Osteocyte (in vitro differentiated cells): ENCODE data around the gene FCRL5. TPM values are rescaled to one million over a fixed set of nuclear protein-coding genes. Genes with fewer than 3 reads are reported as not detected.
A peak's percentile ranks its signal among the peaks of the same experiment; 100 is the strongest.

Experiments used
- DNase-seq: peaks from one replicate; pipeline ENCODE4 v3.0.0; 2021; ENCODE audit warnings: mixed read lengths; ENCODE audit not compliant: unreplicated experiment; ENCODE audit errors: extremely low spot score
- H3K27ac Mint-ChIP-seq: one replicate; pipeline ENCODE4 v1.8.0; 2021; ENCODE audit warnings: mild to moderate bottlenecking, mixed read lengths; ENCODE audit not compliant: unreplicated experiment
- H3K27me3 Mint-ChIP-seq: one replicate; pipeline ENCODE4 v1.8.0; 2021; ENCODE audit warnings: mixed read lengths; ENCODE audit not compliant: unreplicated experiment
- H3K36me3 Mint-ChIP-seq: one replicate; pipeline ENCODE4 v1.8.0; 2021; ENCODE audit warnings: mixed read lengths; ENCODE audit not compliant: unreplicated experiment
- H3K4me1 Mint-ChIP-seq: one replicate; pipeline ENCODE4 v1.8.0; 2021; ENCODE audit warnings: mixed read lengths; ENCODE audit not compliant: unreplicated experiment
- H3K4me3 Mint-ChIP-seq: one replicate; pipeline ENCODE4 v1.8.0; 2021; ENCODE audit warnings: mild to moderate bottlenecking, moderate library complexity, mixed read lengths; ENCODE audit not compliant: unreplicated experiment
- H3K9me3 Mint-ChIP-seq: one replicate; pipeline ENCODE4 v1.8.0; 2021; ENCODE audit warnings: mixed read lengths; ENCODE audit not compliant: unreplicated experiment
- total RNA-seq: library from RNA; stranded (reverse); gene quantifications from 2 replicates; pipeline ENCODE4 v1.2.1, GENCODE V29; 2021
- TF ChIP-seq, protein P1 (sequence below): fragments of 200-600 bp; sonication (generic); IDR thresholded peaks from 2 replicates; pipeline ENCODE4 v1.5.0; 2021; ENCODE audit warnings: antibody characterized with exemption, mild to moderate bottlenecking, moderate library complexity

FCRL5 gene
- total RNA-seq, 1 donor from 2014 or later = not detected

DNA sequence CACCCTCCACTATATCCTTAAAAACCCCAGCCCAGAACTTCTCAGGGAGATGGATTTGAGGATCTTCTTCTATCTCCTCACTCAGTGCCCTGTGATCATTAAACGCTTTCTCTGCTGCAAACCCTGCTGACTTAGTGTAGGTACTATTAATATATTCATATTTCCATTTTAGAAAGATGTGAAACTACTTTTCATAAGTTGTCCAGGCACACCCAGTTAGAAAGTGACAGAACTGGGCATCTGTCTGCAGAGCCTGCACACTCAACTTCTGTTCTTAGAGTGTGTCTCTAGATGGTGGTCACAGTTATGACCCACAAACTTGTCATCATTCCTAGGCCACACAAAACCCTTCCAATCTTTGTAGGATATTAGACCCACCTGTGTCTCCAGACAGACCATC lies 55.0 kb downstream of the FCRL5 start:
- TF ChIP-seq, protein P1, sequence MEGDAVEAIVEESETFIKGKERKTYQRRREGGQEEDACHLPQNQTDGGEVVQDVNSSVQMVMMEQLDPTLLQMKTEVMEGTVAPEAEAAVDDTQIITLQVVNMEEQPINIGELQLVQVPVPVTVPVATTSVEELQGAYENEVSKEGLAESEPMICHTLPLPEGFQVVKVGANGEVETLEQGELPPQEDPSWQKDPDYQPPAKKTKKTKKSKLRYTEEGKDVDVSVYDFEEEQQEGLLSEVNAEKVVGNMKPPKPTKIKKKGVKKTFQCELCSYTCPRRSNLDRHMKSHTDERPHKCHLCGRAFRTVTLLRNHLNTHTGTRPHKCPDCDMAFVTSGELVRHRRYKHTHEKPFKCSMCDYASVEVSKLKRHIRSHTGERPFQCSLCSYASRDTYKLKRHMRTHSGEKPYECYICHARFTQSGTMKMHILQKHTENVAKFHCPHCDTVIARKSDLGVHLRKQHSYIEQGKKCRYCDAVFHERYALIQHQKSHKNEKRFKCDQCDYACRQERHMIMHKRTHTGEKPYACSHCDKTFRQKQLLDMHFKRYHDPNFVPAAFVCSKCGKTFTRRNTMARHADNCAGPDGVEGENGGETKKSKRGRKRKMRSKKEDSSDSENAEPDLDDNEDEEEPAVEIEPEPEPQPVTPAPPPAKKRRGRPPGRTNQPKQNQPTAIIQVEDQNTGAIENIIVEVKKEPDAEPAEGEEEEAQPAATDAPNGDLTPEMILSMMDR = no peak
- H3K4me1 Mint-ChIP-seq = no peaks in the 10 kb centered on the region
- DNase-seq = no peak
- H3K27me3 Mint-ChIP-seq = peaks cover 58% of the 10 kb centered on the region
- no peak overlapping the region for H3K27ac Mint-ChIP-seq
- H3K9me3 Mint-ChIP-seq = no peaks in the 10 kb centered on the region
- H3K36me3 Mint-ChIP-seq = no peaks in the 10 kb centered on the region
- no peak overlapping the region for H3K4me3 Mint-ChIP-seq

DNA sequence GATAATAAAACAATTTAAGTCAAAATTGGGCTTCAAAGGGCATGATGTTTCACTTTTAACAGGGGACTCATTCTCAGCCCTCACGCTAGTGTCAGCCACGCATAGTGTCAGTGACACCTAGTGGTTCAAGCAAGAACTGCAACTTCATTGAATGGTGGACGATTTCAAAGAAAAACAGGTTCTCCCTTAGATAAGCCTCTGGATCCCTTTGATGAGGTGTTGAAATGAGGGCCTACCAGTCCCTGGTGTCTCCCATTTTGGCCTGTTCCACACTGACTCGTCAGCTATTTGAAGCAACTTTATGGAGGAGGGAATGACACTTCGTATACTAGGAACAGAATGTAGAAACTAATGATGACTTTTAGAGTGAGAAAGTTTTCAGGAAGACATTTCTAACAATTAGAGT lies 56.2 kb downstream of the FCRL5 start:
- Mint-ChIP-seq H3K9me3 (no peaks in the 10 kb centered on the region), H3K4me1 (no peaks in the 10 kb centered on the region), H3K4me3 (no peak overlapping the region), H3K36me3 (no peaks in the 10 kb centered on the region), H3K27ac (no peak overlapping the region), H3K27me3 (peaks cover 58% of the 10 kb centered on the region)
- peak; percentile 69 for DNase-seq
- TF ChIP-seq, protein P1 = peak; percentile 85

DNA sequence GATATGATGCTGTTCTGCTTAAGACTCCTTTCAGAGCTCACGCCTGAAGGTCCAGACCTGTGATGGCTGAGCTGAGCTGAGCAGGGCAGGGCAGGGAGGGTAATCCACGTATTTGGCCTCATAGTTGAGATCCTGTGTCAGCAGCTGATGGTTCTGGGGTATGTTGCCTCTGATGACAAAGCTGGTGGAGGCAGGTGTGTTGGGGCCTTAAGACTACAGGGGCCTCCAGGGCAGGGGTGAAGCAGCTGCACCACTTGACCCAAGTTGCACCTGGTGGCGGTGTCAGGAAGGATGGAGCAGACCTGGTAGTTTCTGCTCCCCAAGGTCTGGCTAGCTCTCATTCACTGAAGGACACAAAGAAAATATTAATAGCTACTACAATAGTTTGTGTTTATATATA lies 57.0 kb downstream of the FCRL5 start:
- H3K27ac Mint-ChIP-seq = no peak overlapping the region
- H3K9me3 Mint-ChIP-seq = no peaks in the 10 kb centered on the region
- H3K27me3 Mint-ChIP-seq = peaks cover 56% of the 10 kb centered on the region
- H3K4me1 Mint-ChIP-seq = no peaks in the 10 kb centered on the region
- H3K4me3 Mint-ChIP-seq = no peak overlapping the region
- TF ChIP-seq, protein P1 = no peak
- no peaks in the 10 kb centered on the region for H3K36me3 Mint-ChIP-seq
- DNase-seq = peak; percentile 56

DNA sequence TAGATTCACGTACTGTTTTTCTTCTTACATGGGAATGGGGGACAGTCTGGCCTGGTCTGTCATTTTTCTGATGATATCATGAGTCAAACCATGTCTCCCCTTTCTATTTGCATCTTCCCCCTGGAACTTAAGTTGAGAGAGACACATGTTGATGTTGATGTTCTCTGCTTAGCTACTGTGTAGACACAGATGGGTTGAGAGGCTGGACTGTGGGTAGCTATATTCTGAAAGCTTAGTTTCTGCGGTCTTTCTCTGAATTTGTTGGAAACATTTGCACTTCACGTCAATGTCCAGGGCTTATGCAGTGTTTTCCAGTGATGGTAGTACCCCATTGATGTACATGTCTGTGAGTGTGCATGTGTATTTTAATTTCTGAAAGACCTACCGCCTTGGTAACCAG lies 58.2 kb downstream of the FCRL5 start:
- no peaks in the 10 kb centered on the region for H3K4me1 Mint-ChIP-seq
- no peak overlapping the region for H3K4me3 Mint-ChIP-seq
- DNase-seq = no peak
- TF ChIP-seq, protein P1 = no peak
- H3K9me3 Mint-ChIP-seq = no peaks in the 10 kb centered on the region
- H3K36me3 Mint-ChIP-seq = no peaks in the 10 kb centered on the region
- H3K27me3 Mint-ChIP-seq = peaks cover 52% of the 10 kb centered on the region
- H3K27ac Mint-ChIP-seq = no peak overlapping the region

DNA sequence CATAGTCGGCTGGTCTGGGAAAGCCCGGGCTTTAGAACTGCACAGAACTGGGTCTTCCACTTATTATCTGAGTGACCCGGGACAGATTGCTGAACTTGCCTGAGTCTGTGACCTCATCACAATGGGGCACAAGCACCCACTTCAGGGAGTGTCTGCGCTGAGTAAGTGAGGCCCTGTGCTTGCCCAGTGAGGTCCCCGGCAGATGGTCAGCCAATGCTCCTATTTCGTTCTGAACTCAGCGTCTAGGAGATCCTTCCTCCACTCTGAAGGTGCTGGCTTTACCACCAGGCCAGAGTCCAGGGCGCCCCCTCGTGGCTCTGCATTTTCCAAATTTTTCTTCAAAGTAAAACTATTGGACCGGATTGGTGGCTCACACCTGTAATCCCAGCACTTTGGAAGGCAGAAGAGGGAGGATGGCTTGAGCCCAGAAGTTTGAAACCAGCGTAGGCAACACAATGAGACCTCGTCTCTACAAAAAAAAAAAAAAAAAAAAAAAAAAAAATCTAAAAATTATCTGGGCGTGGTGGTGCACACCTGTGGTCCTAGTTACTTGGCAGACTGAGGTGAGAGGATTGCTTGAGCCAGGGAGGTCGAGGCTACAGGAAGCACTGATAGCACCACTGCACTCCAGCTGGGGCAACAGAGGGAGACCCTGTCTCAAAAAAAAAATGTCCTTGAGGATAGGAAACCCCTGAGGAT lies 61.7 kb downstream of the FCRL5 start:
- H3K4me3 Mint-ChIP-seq = no peak overlapping the region
- no peak overlapping the region for H3K27ac Mint-ChIP-seq
- TF ChIP-seq, protein P1 = peak; percentile 70
- H3K36me3 Mint-ChIP-seq = no peaks in the 10 kb centered on the region
- H3K9me3 Mint-ChIP-seq = no peaks in the 10 kb centered on the region
- H3K27me3 Mint-ChIP-seq = peaks cover 51% of the 10 kb centered on the region
- DNase-seq = no peak
- no peaks in the 10 kb centered on the region for H3K4me1 Mint-ChIP-seq
